GM19372 (cell line): ENCODE data around the gene LACRT.
"Not testable (repeated sequence)": the region's sequence is repeated elsewhere in the genome, so short reads cannot be mapped to it uniquely, and the experiment has no call there.

Source experiments
- ATAC-seq: cut with Tn5 transposase; IDR thresholded peaks from one replicate; pipeline ENCODE4 v1.9.1; 2021; ENCODE audit warnings: mild to moderate bottlenecking, low read depth, moderate library complexity; ENCODE audit not compliant: unreplicated experiment

Gene LACRT

DNA sequence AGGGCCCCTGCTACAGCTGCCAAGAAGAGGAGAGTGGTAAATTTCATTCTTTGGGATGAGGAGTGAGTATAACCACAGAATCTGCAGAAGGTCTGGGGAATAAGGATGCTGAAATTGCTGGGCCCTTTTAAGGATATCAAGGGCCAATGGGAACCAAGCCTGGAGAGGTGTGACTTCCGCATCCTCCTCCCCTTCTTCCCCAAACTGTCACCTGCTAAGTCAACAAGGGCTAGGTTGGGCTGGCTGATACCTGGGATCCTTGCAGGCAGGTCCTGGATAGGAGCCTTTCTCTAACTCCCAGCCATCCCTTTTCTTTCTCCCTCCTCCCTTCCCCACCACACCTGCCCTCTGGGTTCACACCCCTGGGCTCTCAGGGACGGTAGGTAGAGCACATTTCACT is at the start of gene LACRT:
LACRT (minus strand) TSS at position 101 of the 400 bp plus-strand sequence; CDS start at position 47, 54 bp downstream.
- ATAC-seq = no peak

- ATAC-seq = no peak
Observed at GRCh38 chr12:54683398-54683797, 48.7 kb upstream of the LACRT start.

GRCh38 chr12:54682674-54683073 is 48.0 kb upstream of the LACRT start:
- no peak for ATAC-seq

- peak; percentile 82 for ATAC-seq
Observed at GRCh38 chr12:54680374-54680773, 45.7 kb upstream of the LACRT start.

DNA sequence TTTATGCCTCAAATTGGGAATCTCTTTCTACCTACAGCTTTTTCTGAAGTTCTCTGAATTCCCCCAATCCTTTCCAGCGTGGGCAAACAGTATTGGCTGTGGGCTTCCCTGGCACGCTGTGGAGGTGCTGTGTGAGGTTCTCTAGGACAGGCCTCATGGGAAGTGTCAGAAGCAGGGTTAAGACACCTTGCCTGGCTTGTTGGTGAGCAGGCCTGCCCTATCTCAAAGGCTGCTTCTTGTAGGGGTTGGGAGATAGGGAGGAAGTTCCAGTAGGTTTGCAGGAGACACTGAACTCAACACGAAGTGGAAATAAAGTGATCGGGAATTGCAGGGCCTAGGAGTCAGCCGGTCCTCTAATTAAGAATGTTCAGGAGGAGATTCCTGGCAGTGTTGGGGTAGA is 43.4 kb upstream of the LACRT start:
- ATAC-seq = no peak

GRCh38 chr12:54667945-54668344 is 33.2 kb upstream of the LACRT start:
- no peak for ATAC-seq

GRCh38 chr12:54666008-54666407 is 31.3 kb upstream of the LACRT start:
- ATAC-seq = no peak

- not testable (repeated sequence) for ATAC-seq
Observed at GRCh38 chr12:54665022-54665635, 30.4 kb upstream of the LACRT start.

GRCh38 chr12:54663603-54664002 is 28.9 kb upstream of the LACRT start:
- no peak for ATAC-seq

DNA sequence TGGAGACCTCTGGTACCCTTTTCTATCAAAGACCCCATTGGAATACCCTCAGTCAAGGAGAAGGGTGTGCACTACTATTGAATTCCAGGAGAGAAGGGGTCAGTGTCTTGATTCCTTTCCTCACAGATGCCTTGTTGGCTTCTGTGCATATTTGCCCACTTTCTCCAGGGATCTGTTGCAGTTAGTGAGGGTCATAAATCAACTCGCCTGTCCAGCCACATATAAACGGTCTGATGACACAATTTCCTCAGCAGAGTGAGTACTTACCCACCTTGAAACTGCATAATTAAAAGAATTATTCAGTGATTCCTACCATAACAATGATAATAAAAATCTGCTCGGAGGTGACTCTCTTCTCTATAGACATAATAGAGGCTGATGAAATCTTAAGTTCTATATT is 27.3 kb upstream of the LACRT start:
- ATAC-seq = no peak

DNA sequence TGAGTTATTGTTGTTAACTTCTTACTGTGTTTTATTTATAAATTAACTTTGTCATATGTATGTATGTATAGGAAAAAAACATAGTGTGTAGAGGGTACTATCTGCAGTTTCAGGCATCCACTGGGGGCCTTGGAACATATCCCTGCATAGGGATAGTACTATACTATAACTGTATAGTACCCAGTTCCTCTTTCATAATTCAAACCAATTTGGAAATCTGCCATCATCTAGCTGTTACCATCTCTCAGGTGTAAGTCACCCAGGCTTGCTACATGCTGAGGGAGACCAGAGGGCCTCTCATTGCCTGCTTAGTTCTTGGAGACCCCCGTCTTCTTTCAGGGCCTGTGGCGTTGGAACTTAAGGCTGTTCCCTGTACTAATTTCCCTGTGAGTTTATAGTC is 26.4 kb upstream of the LACRT start:
- ATAC-seq = no peak

GRCh38 chr12:54660320-54660962 is 25.7 kb upstream of the LACRT start:
- ATAC-seq = no peak

GRCh38 chr12:54658306-54659264 is 23.9 kb upstream of the LACRT start:
- peak; percentile 83 for ATAC-seq

GRCh38 chr12:54657105-54657607 is 22.5 kb upstream of the LACRT start:
- ATAC-seq = no peak

DNA sequence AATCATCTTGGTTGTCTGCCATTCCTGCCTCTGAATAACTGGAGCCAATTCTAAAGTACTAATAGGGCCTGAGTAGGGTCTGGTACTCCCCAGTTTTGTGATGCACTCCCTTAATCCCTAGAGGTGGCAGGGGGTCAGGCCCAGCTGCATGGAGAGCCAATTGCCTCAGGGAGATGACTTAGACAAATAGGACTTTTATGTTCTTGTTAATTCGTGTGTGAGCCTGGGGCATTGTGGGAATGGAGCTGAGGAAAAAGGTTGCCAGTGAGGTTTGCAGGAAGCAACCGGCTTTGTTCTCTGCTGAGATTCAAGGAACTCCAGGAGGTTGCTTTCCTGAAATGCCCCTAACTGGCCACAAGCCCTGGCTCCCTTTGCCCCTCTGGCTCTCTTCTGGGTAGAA is 20.2 kb upstream of the LACRT start:
- no peak for ATAC-seq

DNA sequence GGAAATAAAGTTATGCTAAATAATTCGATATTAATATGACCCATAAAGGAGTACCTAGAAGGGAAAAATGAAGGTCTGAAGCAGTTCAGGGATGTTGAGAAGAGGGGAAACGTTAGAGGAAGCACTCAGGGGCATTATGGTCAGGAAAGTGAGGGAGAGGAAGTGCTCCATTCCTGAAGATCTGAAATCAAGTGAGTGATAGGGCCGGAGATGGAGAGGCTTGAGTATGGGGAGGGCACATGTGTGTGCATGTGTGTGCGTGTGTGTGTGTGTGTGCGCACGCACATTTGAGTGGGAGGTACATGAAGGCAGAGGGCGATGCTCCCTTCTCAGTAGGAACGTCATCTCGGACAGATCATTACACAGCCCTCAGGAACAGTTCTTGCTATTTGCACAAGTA is 18.3 kb upstream of the LACRT start:
- ATAC-seq = no peak

GRCh38 chr12:54650889-54651288 is 16.2 kb upstream of the LACRT start:
- no peak for ATAC-seq

DNA sequence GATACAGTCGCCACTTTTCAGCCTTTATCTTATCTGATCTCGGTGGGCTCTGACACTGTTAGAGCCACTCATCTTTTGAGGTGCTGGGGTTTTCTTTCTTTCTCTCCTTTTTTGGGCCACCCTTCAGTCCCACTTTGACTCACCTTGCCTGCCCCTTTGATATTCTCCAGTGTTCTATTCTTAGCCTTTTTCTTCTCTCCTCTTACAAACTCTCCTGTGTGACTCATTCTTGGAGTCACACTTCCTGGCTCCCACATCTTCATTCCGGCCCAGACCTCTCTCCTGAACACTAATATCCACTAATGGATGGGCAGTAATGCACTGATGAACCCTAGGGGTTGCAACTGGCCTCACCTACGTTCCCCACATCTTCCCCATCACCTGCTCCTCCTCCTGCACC is 15.7 kb upstream of the LACRT start:
- ATAC-seq = no peak

- ATAC-seq = no peak
Observed at GRCh38 chr12:54649825-54650224, 15.1 kb upstream of the LACRT start.

DNA sequence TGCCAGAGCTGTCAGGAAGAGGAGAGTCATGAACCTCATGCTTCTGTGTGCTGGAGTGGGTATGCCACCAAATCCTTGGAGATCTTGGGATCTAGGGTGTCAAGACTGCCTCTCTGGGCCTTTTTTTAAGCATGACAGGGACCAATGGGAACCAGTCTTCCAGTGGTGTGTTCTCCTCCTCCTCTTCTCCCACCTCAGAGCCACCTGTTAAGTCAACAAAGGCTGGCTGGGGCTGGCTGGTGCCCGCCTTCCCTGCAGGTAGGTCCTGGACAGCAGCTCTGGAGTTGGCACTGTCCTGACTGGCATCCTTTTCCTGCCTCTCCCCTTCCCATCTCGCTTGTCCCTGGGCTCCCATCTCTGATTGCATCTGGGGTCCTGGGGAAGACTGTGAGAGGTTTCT is 13.6 kb upstream of the LACRT start, which contains the start of gene DCD:
DCD (minus strand) TSS at position 101 of the 400 bp plus-strand sequence; CDS start at position 39, 62 bp downstream.
- ATAC-seq = no peak

- ATAC-seq = no peak
Observed at GRCh38 chr12:54641554-54641953, 6.9 kb upstream of the LACRT start.
